K562 (cell line): ENCODE data around the gene GNA15. TPM values are rescaled to one million over a fixed set of nuclear protein-coding genes. Genes with fewer than 3 reads are reported as not detected.

ENCODE experiments used
- ATAC-seq: fragments of 200-7000 bp; cut with Tn5 transposase; 3 replicates; pipeline ENCODE4 v1.9.1; 2020; ENCODE audit warnings: moderate library complexity
- BruUV-seq: library from RNA; stranded (reverse); fragments of 400-500 nt; replicated peaks from 2 replicates; lab custom pipeline; 2021; lab: Mats Ljungman, UMichigan
- CTCF ChIA-PET: fragments of 300-600 bp; formaldehyde crosslinking; extraction: SDS; loops from one replicate; lab custom pipeline; 2021; ENCODE audit warnings: low intra/inter-chr PET ratio; lab: Yijun Ruan, JAX
- POLR2A ChIA-PET: fragments of 300-600, 350-650 bp; sonication (Branson Sonifier 250); formaldehyde crosslinking; extraction: SDS; loops from one replicate; lab custom pipeline; 2021; ENCODE audit warnings: antibody characterized with exemption, inconsistent platforms; lab: Yijun Ruan, JAX
- DNase-seq, 4 experiments: peaks; one replicate each; pipeline versions ENCODE4 v3.0.0 to v3.0.0-alpha.2; 2011 to 2018; ENCODE audit warnings: low spot score in 3 of 4, mixed read lengths in 3 of 4; ENCODE audit errors: extremely low read depth in 1 of 4
- FAIRE-seq: peaks from 2 replicates; lab custom pipeline; 2011; peaks lifted over from hg19 to GRCh38; lab: Jason Lieb, UNC
- H2AFZ ChIP-seq: 2 replicates; pipeline ENCODE4 v1.6.0; 2011; ENCODE audit warnings: low read depth, low read length, control low read depth, inconsistent platforms
- H3K27ac ChIP-seq: fragments of 200-600 bp; 3 replicates; pipeline ENCODE4 v1.8.0; 2011; ENCODE audit warnings: low read depth, mild to moderate bottlenecking, control low read depth, inconsistent platforms, low read length, moderate library complexity, mixed read lengths; ENCODE audit errors: extremely low read depth
- H3K27me3 ChIP-seq, 2 experiments: fragments of 300-600 bp in 1 of 2; 2 replicates in 1 of 2; 3 replicates in 1 of 2; pipeline versions ENCODE4 v1.6.0 to v1.8.0; 2011; ENCODE audit warnings: inconsistent platforms in 2 of 2, low read length in 2 of 2, mild to moderate bottlenecking in 1 of 2, mixed read lengths in 1 of 2, moderate library complexity in 1 of 2; ENCODE audit not compliant: control insufficient read depth in 2 of 2, insufficient read depth in 2 of 2
- H3K36me3 ChIP-seq: fragments of 300-600 bp; 3 replicates; pipeline ENCODE4 v1.8.0; 2011; ENCODE audit warnings: mild to moderate bottlenecking, low read length, inconsistent platforms; ENCODE audit not compliant: control insufficient read depth, insufficient read depth
- H3K4me1 ChIP-seq, 2 experiments: fragments of 200-600 bp in 1 of 2; replicated peaks in 1 of 2; 2 replicates in 1 of 2; 3 replicates in 1 of 2; pipeline versions ENCODE4 v1.5.1 to v1.8.0; 2011; ENCODE audit warnings: inconsistent platforms in 2 of 2, low read length in 2 of 2, mild to moderate bottlenecking in 1 of 2, mixed read lengths in 1 of 2, moderate library complexity in 1 of 2; ENCODE audit not compliant: control insufficient read depth in 2 of 2, insufficient read depth in 2 of 2
- H3K4me2 ChIP-seq: 2 replicates; pipeline ENCODE4 v1.6.1; 2011; ENCODE audit warnings: low read length, control low read depth, inconsistent platforms, mixed read lengths; ENCODE audit not compliant: insufficient read depth
- H3K4me3 ChIP-seq: fragments of 200-600 bp; sonication (generic), shearing (Covaris generic); 2 replicates; pipeline ENCODE4 v1.5.1; 2016; ENCODE audit warnings: control low read depth, inconsistent platforms
- H3K79me2 ChIP-seq: fragments of 200-600 bp; 3 replicates; pipeline ENCODE4 v1.8.0; 2011; ENCODE audit warnings: low read length, inconsistent platforms; ENCODE audit not compliant: control insufficient read depth, insufficient read depth
- H3K9ac ChIP-seq, 2 experiments: 2 replicates each; pipeline versions ENCODE4 v1.6.0 to v1.6.1; 2011; ENCODE audit warnings: low read depth in 2 of 2, low read length in 2 of 2, control low read depth in 1 of 2, inconsistent platforms in 1 of 2, mild to moderate bottlenecking in 1 of 2, mixed read lengths in 1 of 2; ENCODE audit not compliant: insufficient read depth in 1 of 2
- H3K9me1 ChIP-seq: one replicate; pipeline ENCODE4 v1.6.0; 2011; ENCODE audit warnings: inconsistent platforms, mild to moderate bottlenecking, low read length, moderate library complexity; ENCODE audit not compliant: control insufficient read depth, insufficient read depth
- H3K9me3 ChIP-seq: replicated peaks from 2 replicates; pipeline ENCODE4 v1.5.1; 2011; ENCODE audit warnings: low read depth, low read length, inconsistent platforms; ENCODE audit not compliant: control insufficient read depth, insufficient read depth
- H4K20me1 ChIP-seq: replicated peaks from 2 replicates; pipeline ENCODE4 v1.6.1; 2011; ENCODE audit warnings: low read length, inconsistent platforms, mixed read lengths; ENCODE audit not compliant: control insufficient read depth, insufficient read depth
- POLR2G ChIP-seq: fragments of 200-400 bp; formaldehyde crosslinking; IDR thresholded peaks from 2 replicates; pipeline ENCODE4 v1.6.1; 2017; ENCODE audit warnings: low read depth, mild to moderate bottlenecking, antibody characterized with exemption, low read length, moderate library complexity
- USF1 ChIP-seq: sonication (generic); formaldehyde crosslinking; IDR thresholded peaks from 2 replicates; pipeline ENCODE4 v1.9.0; 2022; ENCODE audit warnings: mild to moderate bottlenecking, missing genetic modification reagents
- ZBTB7A ChIP-seq: IDR thresholded peaks from 2 replicates; pipeline ENCODE4 v1.6.1; 2011; ENCODE audit warnings: low read depth, mild to moderate bottlenecking, low read length, moderate library complexity, borderline replicate concordance; ENCODE audit not compliant: control insufficient read depth
- ZZZ3 ChIP-seq: fragments of 450-650 bp; IDR thresholded peaks from 2 replicates; pipeline ENCODE4 v1.6.1; 2016; ENCODE audit warnings: antibody characterized with exemption, mild to moderate bottlenecking, moderate library complexity
- WGBS: fragments of 100-300 bp; shearing (Covaris generic); methylation state at CpG from one replicate; pipeline ENCODE4 v1.1.6; 2016; ENCODE audit warnings: low coverage, mixed read lengths; ENCODE audit not compliant: insufficient coverage; ENCODE audit errors: missing lambda C conversion rate; 5-methylcytosine and 5-hydroxymethylcytosine counted together
- in situ Hi-C: fragments of 300-500 bp; cut with MboI; formaldehyde crosslinking; loops from 4 replicates; pipeline ENCODE4 v1.15.0; 2018; ENCODE audit warnings: inconsistent platforms, mixed read lengths
- intact Hi-C: fragments of 100-400 bp; cut with micrococcal nuclease; formaldehyde crosslinking; loops from 2 replicates; pipeline ENCODE4 v1.14.2; 2022
- polyA plus RNA-seq, 8 experiments: library from polyadenylated mRNA; depleted of rRNA in 4 of 8; stranded (reverse) in 5 of 8; unstranded in 3 of 8; fragments of >200 nt; fragmentation: Nextera tagmentation in 2 of 8; fragmentation: Illumina TruSeq in 1 of 8; extraction: Ambion mirVana in 2 of 8; extraction: Trizol in 1 of 8; gene quantifications; 2 replicates each; pipeline versions ENCODE4 v1.2.1 to v1.2.3, GENCODE V29; 2011 to 2014; ENCODE audit warnings: inconsistent platforms in 1 of 8, missing spikeins in 1 of 8
- total RNA-seq, 7 experiments: library from RNA; depleted of rRNA in 6 of 7; stranded (reverse); fragments of >200 nt in 6 of 7; fragmentation: Illumina TruSeq in 2 of 7; extraction: Trizol in 2 of 7; gene quantifications; 2 replicates each; pipeline versions ENCODE4 v1.2.1 to v1.2.3, GENCODE V29; 2011 to 2021; ENCODE audit warnings: low replicate concordance in 1 of 7

GNA15 gene
- total and polyA plus RNA-seq, 9 of the 15 experiments (the other 6 are each of a cell fraction or from before 2014, with no cell fraction given), result 0.03 to 0.24 (median 0.11) TPM; not detected in 1

- Histone ChIP-seq H3K9me1 (no peaks in the 10 kb centered on the region), H3K4me1 (peaks cover 0 to 30% of the 10 kb centered on the region in 2 experiments; a peak in 3 of 5 replicates), H2AFZ (no peak overlapping the region), H3K36me3 (no peaks in the 10 kb centered on the region), H3K4me2 (no peak overlapping the region), H4K20me1 (no peaks in the 10 kb centered on the region), H3K4me3 (no peak overlapping the region)
- intact Hi-C loops, result no loop called here
- no peak for DNase-seq
- 69% methylated on average over 34 of the region's 35 CpGs for WGBS
- POLR2A ChIA-PET, result no interaction called here
- no peak for FAIRE-seq
- CTCF ChIA-PET, result no interaction called here
- TF ChIP-seq USF1 (no peak), ZZZ3 (no peak), POLR2G (peak; percentile 49), ZBTB7A (peak; percentile 40; the same call in 1 of the 2 replicates)
- TF ChIP-seq, all 486 proteins: peak for 2
- Histone ChIP-seq H3K79me2 (peaks cover 3% of the 10 kb centered on the region; the same call in 1 of the 3 replicates), H3K9me3 (no peaks in the 10 kb centered on the region), H3K27me3 (no peaks in the 10 kb centered on the region; a peak in 1 of 5 replicates), H3K27ac (no peak overlapping the region), H3K9ac (no peak overlapping the region)
- no peak for ATAC-seq
- in situ Hi-C loops, result no loop called here
- BruUV-seq, result no TSS peak
These were observed 14.0 kb downstream of the GNA15 start for GRCh38 chr19:3149526-3150505.
